NOMO-1 treated with dmso at 0.1 percent for 144 hours (cell line): ENCODE data around the gene MAPK7.
"Not testable (repeated sequence)": the region's sequence is repeated elsewhere in the genome, so short reads cannot be mapped to it uniquely, and the experiment has no call there.

Source experiments
- DNase-seq: peaks from one replicate; lab custom pipeline; 2025; ENCODE audit not compliant: unreplicated experiment; lab: John Stamatoyannopoulos, UW

MAPK7 gene

GRCh38 chr17:19342611-19343255 lies 35.6 kb upstream of the MAPK7 start:
- DNase-seq, result no peak

GRCh38 chr17:19343256-19343630 lies 35.1 kb upstream of the MAPK7 start:
- no peak for DNase-seq

- DNase-seq, result no peak
Observed at GRCh38 chr17:19343671-19344151, 34.6 kb upstream of the MAPK7 start.

GRCh38 chr17:19344311-19345066 lies 33.8 kb upstream of the MAPK7 start:
- no peak for DNase-seq

- no peak for DNase-seq
Observed at GRCh38 chr17:19345067-19345460, 33.2 kb upstream of the MAPK7 start.

GRCh38 chr17:19345486-19346350 lies 32.6 kb upstream of the MAPK7 start:
- DNase-seq, result no peak

GRCh38 chr17:19346351-19347255 lies 31.7 kb upstream of the MAPK7 start:
- DNase-seq, result no peak

GRCh38 chr17:19347323-19348080 lies 30.8 kb upstream of the MAPK7 start:
- DNase-seq, result no peak

GRCh38 chr17:19348081-19348650 lies 30.1 kb upstream of the MAPK7 start:
- DNase-seq, result no peak

GRCh38 chr17:19348806-19349205 lies 29.5 kb upstream of the MAPK7 start:
- DNase-seq, result no peak

GRCh38 chr17:19353401-19353800 lies 24.9 kb upstream of the MAPK7 start:
- not testable (repeated sequence) for DNase-seq

GRCh38 chr17:19354748-19355147 lies 23.6 kb upstream of the MAPK7 start:
- no peak for DNase-seq

- no peak for DNase-seq
Observed at GRCh38 chr17:19357351-19357750, 20.9 kb upstream of the MAPK7 start.

GRCh38 chr17:19357761-19358160 lies 20.5 kb upstream of the MAPK7 start:
- DNase-seq, result no peak

- no peak for DNase-seq
Observed at GRCh38 chr17:19359151-19359550, 19.1 kb upstream of the MAPK7 start.

- no peak for DNase-seq
Observed at GRCh38 chr17:19359856-19360255, 18.4 kb upstream of the MAPK7 start.

GRCh38 chr17:19360772-19361171 lies 17.5 kb upstream of the MAPK7 start:
- DNase-seq, result no peak

- DNase-seq, result no peak
Observed at GRCh38 chr17:19361326-19361725, 17.0 kb upstream of the MAPK7 start.

- no peak for DNase-seq
Observed at GRCh38 chr17:19361944-19362276, 16.4 kb upstream of the MAPK7 start.
